ENCODE data around the gene PRSS33. TPM values are rescaled to one million over a fixed set of nuclear protein-coding genes. Genes with fewer than 3 reads are reported as not detected.

The PRSS33 gene
- total RNA-seq, 1 donor from 2014 or later, result not detected

DNA sequence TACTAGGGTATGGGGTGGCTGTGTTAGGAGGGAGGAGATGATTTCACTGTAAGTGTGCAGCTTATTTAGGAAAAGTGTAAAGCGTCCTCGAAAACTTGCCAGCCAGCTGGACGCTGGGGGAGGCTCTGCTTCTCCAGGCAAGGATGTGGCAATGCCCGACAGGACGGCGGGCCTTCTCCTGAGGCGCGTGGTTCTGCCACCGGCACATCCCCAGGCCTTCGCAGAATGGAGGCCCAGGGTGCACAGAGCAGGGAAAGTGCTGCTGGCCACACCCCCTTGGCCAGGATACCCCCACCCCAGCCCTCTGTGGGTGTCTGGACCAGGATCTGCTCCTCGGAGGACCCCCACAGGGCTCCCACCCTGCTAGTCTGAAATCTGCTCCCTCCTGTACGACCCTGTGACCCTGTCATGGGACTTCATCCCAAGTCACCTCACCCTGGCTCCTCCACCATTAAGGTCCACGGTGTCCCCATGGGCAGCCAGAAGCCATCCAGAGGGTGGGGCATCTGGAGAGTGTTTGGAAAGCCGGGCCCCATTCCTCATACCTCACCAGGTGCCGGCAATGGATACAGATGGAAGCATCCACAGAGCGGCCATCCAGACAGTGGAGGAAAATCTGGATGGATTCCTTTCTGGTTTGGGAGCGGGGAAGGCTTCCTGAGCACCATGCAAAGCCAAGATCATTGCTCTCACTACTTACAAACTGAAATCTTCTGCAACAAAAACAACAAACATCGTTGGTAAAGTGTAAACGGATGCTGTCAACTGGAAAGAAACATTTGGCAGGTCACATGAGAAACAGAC is 44.2 kb downstream of the PRSS33 start:
- no peak for DNase-seq (ENCODE audit: low read depth in 2 of 2)

DNA sequence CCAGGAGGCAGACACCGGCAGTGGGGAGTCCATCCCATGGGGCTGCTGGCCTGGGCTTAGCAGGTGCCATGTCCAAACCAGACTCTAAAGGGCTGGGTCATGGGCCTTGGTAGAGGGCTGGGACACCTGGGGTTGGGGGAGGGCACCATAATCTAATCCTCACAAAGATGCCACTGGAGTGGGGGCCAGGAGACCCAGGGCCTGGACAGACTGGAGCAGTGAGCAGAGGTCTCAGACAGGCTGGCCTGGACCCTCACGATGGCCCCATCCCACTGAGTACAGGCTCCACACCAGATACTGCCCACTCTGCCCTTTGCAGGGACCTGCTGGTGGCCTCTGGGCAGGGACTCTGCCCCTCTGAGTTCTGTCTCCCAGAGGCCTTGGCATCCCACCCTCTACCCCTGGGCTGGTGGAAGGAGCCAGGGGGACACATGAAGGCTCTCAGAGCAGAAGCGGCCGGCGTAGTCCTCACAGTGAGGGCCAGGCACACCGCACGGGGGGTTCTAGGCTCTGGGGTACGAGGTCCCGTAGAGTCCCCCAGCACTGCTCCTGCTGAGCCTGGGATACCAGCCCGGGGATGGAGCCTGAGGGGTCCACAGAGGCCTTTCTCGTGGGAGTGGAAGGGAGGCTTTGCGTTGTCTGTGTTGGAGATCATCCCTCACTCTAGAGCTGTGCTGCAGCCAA is 44.9 kb downstream of the PRSS33 start:
- no peak for DNase-seq (ENCODE audit: low read depth in 2 of 2)

DNA sequence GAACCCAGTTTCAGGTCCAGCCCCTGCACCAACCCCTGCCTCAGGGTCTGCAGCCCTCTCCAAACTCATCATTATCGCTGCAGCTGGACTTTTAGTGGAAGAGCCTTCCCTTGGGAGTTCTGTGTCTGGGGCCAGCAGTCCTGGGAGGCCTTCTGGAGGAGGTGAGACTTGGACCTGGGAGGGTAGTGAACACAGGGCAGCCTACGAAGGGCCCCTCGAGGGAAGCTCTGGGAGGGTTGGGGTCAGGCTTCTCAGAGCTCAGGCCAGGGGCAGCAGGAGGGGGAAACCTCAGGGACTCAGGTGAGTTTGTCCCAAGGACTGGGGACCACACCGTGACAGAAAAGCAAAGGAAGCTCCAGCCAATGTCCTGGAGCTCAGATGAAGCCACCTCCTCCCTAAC is 46.2 kb downstream of the PRSS33 start:
- no peak for DNase-seq (ENCODE audit: low read depth in 2 of 2)

DNA sequence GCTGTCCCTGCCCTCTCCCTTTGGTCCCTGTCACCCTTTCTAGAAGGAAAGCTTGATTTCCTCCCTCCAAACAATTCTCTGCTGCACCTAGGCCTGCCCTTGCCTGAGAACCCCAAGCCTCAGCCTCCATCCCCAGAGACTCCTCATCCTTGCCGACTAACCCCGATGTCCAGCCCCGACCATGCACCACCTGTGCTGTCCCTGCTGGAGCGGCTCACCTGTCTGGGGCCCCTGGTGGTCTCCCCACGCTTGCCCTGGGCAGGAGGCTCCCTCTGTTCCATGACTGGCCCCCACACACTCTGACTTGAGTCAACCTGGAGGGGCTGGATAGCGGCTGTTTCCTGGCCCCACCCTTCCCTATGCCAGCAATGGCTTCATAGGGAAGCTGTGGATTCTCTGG is 46.9 kb downstream of the PRSS33 start:
- no peak for DNase-seq (ENCODE audit: low read depth in 2 of 2)

DNA sequence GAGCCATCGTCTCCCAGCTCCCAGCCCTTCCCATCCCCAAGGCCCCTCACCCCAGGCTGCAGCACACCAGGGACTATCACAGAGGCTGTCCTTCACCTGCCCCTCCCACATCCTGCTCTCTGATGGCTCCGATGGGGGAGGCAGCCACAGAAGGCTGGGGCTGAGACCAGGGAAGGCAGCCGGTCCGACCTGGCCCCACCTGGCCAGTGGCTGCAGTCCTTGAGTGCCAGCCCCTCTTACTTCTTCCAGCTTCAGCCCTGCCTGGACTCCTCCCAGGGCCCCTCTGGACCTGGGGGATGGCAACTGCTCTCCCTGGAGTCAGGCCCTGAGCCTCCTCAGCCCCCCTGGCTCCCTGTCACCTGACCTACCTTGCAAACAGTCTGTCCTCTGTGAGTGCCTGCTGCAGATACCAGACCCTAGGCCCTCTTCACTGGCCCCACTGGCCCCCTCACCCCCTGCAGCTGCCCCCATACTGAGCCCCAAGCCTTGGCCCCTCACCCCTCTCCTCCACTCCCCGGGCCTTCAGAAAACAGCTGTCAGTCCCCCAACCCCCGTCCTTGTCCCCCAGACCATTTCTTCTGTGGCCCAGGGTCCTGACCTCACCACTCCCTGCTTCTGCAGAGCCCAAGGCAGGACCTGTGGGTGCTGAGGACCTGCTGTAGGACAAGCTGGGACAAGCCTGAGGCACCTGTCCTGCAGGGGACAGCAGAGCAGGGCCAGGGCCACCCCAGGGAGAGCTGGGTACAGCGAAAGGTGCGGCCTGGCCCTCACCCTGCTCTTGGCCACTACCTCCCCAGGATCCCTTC is 47.5 kb downstream of the PRSS33 start:
- no peak for DNase-seq (ENCODE audit: low read depth in 2 of 2)

DNA sequence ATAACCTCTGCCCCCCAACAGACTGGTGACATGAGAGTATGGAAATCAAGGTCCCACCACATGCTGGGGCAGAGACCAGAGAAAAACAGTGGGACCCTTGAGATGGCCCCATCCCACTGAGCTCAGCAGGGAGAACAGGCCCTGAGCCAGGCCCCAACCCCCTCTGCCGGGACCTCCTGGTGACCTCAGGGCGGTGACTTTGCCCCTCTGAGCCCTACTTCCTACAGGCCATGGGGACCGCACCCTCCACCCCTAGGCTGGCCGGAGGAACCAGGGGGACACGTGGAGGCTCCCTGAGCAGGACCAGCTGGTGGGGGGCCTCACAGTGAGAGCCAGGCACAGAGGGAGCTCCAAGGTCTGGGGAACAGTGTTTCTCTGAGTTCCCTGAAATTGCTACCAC is 48.7 kb downstream of the PRSS33 start:
- no peak for DNase-seq (ENCODE audit: low read depth in 2 of 2)

DNA sequence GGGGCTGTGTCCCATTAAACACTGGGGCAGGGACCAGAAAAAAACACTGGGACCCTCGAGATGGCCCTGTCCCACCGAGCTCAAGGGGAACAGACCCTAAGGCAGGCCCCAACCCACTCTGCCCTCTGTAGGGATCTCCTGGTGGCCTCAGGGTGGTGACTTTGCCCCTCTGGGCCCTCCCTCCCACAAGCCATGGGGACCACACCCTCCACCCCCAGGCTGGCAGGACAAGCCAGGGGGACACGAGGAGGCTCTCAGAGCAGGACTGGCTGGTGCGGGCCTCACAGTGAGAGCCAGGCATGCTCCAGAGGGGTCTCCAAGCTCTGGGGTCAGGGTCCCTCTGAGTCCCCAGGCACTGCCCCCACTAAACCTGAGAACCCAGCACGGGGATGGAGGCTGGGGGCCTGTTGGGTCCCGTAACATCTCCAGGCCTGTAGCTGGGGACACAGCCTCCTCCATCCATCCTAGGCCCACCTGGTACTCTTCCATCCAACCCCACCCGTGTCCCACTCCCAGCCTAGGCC is 49.4 kb downstream of the PRSS33 start:
- no peak for DNase-seq (ENCODE audit: low read depth in 2 of 2)

DNA sequence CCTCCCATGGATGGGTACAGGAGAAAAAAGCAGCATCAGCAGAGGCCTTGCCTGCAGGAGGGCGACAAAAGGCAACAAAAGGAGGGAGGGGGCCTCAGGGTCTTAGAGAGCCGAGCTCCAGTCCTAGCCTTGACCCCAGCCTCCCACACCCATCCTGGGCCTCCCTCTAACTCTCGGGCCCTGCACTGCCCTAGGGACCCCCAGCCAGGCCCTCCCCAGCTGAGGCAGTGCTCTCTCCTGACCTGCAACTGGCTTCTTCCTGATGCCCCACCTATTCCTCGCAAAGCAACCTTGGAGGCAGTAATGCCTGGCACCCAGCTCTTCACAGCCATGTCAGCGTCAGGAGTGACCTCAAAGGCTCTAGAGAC is 50.1 kb downstream of the PRSS33 start:
- no peak for DNase-seq (ENCODE audit: low read depth in 2 of 2)

DNA sequence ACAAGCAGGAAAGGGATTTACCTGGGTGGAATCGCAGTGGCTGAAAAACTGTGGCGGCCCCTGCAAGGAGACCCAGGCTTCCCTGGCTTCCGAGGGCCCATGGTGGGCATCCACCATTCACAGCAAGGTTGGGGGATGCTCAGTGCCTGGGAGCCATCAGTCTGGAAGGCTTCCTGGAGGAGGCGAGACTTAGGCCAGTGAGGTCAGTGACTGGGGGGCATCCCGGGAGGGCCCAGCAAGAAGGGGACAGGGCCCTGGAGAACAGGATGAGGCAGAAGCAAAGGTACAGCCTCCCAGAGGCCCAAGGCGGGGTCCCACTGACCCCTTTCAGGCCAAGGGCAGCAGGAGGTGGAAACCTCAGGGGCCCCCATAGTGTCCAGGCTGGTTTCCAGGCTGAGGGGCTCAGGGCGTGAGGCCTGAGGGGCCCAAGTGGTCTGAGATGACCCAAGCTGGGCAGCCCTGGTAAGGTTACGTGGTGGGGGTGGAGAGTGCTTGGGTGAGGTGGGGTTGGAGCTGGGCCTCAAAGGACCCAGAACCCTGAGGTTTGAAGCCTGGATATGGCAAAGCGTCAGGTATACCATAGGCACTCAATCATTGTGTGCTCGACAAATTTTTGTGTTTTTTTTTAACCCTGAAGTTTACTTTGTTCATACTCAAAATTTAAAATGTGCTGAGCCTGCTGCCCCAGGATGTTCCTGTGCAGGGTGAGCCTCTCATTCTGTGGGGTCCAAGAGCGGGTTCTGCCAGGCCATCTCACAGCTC is 50.7 kb downstream of the PRSS33 start:
- no peak for DNase-seq (ENCODE audit: low read depth in 2 of 2)

DNA sequence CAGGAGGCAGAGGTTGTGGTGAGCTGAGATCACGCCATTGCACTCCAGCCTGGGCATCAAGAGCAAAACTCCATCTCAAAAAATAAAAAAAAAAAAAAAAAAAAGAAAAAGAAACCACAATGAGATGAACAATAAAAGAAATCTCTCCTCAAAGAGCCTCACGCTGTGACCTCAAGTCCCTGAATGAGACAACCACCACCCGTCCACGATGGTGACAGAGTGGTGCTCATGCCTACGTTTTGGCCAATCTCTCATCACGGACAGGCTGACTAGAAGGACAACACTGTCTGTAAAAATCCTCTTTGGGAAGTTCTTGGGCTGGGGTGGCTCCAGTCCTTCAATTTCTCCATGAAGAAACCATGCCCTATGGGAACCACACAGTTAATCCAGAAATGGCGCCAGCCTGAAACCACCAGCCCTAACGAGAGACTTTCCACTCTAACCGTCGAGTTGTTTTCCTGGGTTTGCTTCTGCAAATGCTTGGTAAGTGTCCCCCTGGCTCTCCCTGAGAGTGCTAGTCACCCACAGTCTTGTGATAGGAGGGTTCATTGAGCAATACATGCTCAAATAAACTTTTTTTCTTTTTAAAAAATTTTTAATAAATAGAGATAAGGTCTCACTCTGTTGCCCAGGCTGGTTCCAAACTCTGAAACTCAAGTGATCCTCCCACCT is 52.4 kb downstream of the PRSS33 start:
- no peak for DNase-seq (ENCODE audit: low read depth in 2 of 2)

Other genes with a start within 250 kb of the PRSS33 start
- 12.6 and 16.3 TPM in 2 replicates for gene PDPK1, start 249.5 kb downstream of the PRSS33 start, total RNA-seq
- 13.3 and 17.5 TPM in 2 replicates for gene KCTD5, start 105.0 kb downstream of the PRSS33 start, total RNA-seq
- gene PRSS27, start 67.3 kb downstream of the PRSS33 start, total RNA-seq, result under 0.01 and 0.20 TPM in 2 replicates
- 24.0 and 45.2 TPM in 2 replicates for gene SRRM2, start 34.9 kb downstream of the PRSS33 start, total RNA-seq
- 289 and 344 TPM in 2 replicates for gene ELOB, start 10.3 kb downstream of the PRSS33 start, total RNA-seq
- not detected in 2 replicates for gene PRSS41, start 10.9 kb upstream of the PRSS33 start, total RNA-seq
- gene PRSS21, start 29.7 kb upstream of the PRSS33 start, total RNA-seq, result 0.40 and 2.2 TPM in 2 replicates
- 0.65 TPM in 1 of 2 replicates, not detected in the other for gene ZG16B, start 42.7 kb upstream of the PRSS33 start, total RNA-seq
- not detected in 2 replicates for gene PRSS22, start 70.6 kb upstream of the PRSS33 start, total RNA-seq
- gene FLYWCH2, start 95.7 kb upstream of the PRSS33 start, total RNA-seq, result 28.3 and 32.1 TPM in 2 replicates
- 17.7 and 17.9 TPM in 2 replicates for gene FLYWCH1, start 124.4 kb upstream of the PRSS33 start, total RNA-seq
- gene KREMEN2, start 176.7 kb upstream of the PRSS33 start, total RNA-seq, result not detected in 2 replicates
- gene PAQR4, start 181.8 kb upstream of the PRSS33 start, total RNA-seq, result 2.6 and 4.1 TPM in 2 replicates
- 0.99 and 2.0 TPM in 2 replicates for gene PKMYT1, start 192.9 kb upstream of the PRSS33 start, total RNA-seq
- gene CLDN9, start 225.4 kb upstream of the PRSS33 start, total RNA-seq, result not detected in 2 replicates
- gene CLDN6, start 230.6 kb upstream of the PRSS33 start, total RNA-seq, result not detected in 2 replicates
- gene TNFRSF12A, start 232.8 kb upstream of the PRSS33 start, total RNA-seq, result 44.2 and 54.8 TPM in 2 replicates
- 4.6 and 6.1 TPM in 2 replicates for gene HCFC1R1, start 236.4 kb upstream of the PRSS33 start, total RNA-seq
- 17.2 and 18.3 TPM in 2 replicates for gene THOC6, start 236.5 kb upstream of the PRSS33 start, total RNA-seq
- not detected in 2 replicates for gene BICDL2, start 249.4 kb upstream of the PRSS33 start, total RNA-seq

All from lung microvascular endothelial cell (primary cell).